Astrocyte (in vitro differentiated cells and primary cell): ENCODE data around the gene ATP2B3. TPM values are rescaled to one million over a fixed set of nuclear protein-coding genes. Genes with fewer than 3 reads are reported as not detected.

ENCODE experiments used
- DNase-seq: peaks from one replicate; pipeline ENCODE4 v3.0.0-alpha.2; 2010; ENCODE audit warnings: low read depth
- FAIRE-seq: peaks from 2 replicates; lab custom pipeline; 2011; peaks lifted over from hg19 to GRCh38; lab: Jason Lieb, UNC
- H2AFZ ChIP-seq: 2 replicates; pipeline ENCODE4 v1.6.0; 2012; ENCODE audit warnings: low read depth, low read length, inconsistent platforms
- H3K27ac ChIP-seq: 2 replicates; pipeline ENCODE4 v1.5.1; 2011; ENCODE audit warnings: low read depth, low read length, inconsistent platforms
- H3K27me3 ChIP-seq: 2 replicates; pipeline ENCODE4 v1.6.0; 2011; ENCODE audit warnings: low read length, inconsistent platforms; ENCODE audit not compliant: insufficient read depth
- H3K36me3 ChIP-seq: 2 replicates; pipeline ENCODE4 v1.5.1; 2011; ENCODE audit warnings: low read length, inconsistent platforms; ENCODE audit not compliant: insufficient read depth
- H3K4me1 ChIP-seq: 2 replicates; pipeline ENCODE4 v1.5.1; 2011; ENCODE audit warnings: low read length, inconsistent platforms; ENCODE audit not compliant: insufficient read depth
- H3K4me2 ChIP-seq: 2 replicates; pipeline ENCODE4 v1.6.0; 2012; ENCODE audit warnings: low read length, inconsistent platforms
- H3K4me3 ChIP-seq: 2 replicates; pipeline ENCODE4 v1.5.1; 2011; ENCODE audit warnings: low read depth, mild to moderate bottlenecking, low read length, inconsistent platforms; ENCODE audit not compliant: insufficient read depth
- H3K79me2 ChIP-seq: 2 replicates; pipeline ENCODE4 v1.6.0; 2012; ENCODE audit warnings: mild to moderate bottlenecking, low read length, inconsistent platforms; ENCODE audit not compliant: insufficient read depth
- H3K9ac ChIP-seq: 2 replicates; pipeline ENCODE4 v1.6.0; 2012; ENCODE audit warnings: mild to moderate bottlenecking, low read length, inconsistent platforms
- H3K9me3 ChIP-seq: 2 replicates; pipeline ENCODE4 v1.5.1; 2012; ENCODE audit warnings: low read depth, mild to moderate bottlenecking, low read length, inconsistent platforms; ENCODE audit not compliant: insufficient read depth
- H4K20me1 ChIP-seq: 2 replicates; pipeline ENCODE4 v1.6.0; 2012; ENCODE audit warnings: low read length, inconsistent platforms; ENCODE audit not compliant: insufficient read depth
- H3K27ac Mint-ChIP-seq: one replicate; pipeline ENCODE4 v1.8.0; 2021; ENCODE audit warnings: mild to moderate bottlenecking, mixed read lengths; ENCODE audit not compliant: unreplicated experiment
- H3K27me3 Mint-ChIP-seq: one replicate; pipeline ENCODE4 v1.8.0; 2021; ENCODE audit warnings: low read depth, mixed read lengths; ENCODE audit not compliant: unreplicated experiment
- H3K36me3 Mint-ChIP-seq: one replicate; pipeline ENCODE4 v1.8.0; 2021; ENCODE audit warnings: low read depth, mixed read lengths; ENCODE audit not compliant: unreplicated experiment
- H3K4me1 Mint-ChIP-seq: one replicate; pipeline ENCODE4 v1.8.0; 2021; ENCODE audit warnings: low read depth, mixed read lengths; ENCODE audit not compliant: unreplicated experiment
- H3K4me3 Mint-ChIP-seq: one replicate; pipeline ENCODE4 v1.8.0; 2021; ENCODE audit warnings: mild to moderate bottlenecking, moderate library complexity, mixed read lengths; ENCODE audit not compliant: unreplicated experiment
- H3K9me3 Mint-ChIP-seq: one replicate; pipeline ENCODE4 v1.8.0; 2021; ENCODE audit warnings: mild to moderate bottlenecking, mixed read lengths; ENCODE audit not compliant: unreplicated experiment
- CTCF ChIP-seq: IDR thresholded peaks from 2 replicates; pipeline ENCODE4 v1.5.1; 2011; ENCODE audit warnings: low read depth, mild to moderate bottlenecking, inconsistent platforms, low read length, moderate library complexity; ENCODE audit not compliant: insufficient read depth
- EZH2 ChIP-seq: IDR thresholded peaks from 2 replicates; pipeline ENCODE4 v1.6.1; 2012; ENCODE audit warnings: mild to moderate bottlenecking, low read length, inconsistent platforms; ENCODE audit not compliant: insufficient read depth
- total RNA-seq: library from RNA; stranded (reverse); gene quantifications from 2 replicates; pipeline ENCODE4 v1.2.1, GENCODE V29; 2021

Gene ATP2B3
- total RNA-seq, 1 donor from 2014 or later: 0.52 TPM

DNA sequence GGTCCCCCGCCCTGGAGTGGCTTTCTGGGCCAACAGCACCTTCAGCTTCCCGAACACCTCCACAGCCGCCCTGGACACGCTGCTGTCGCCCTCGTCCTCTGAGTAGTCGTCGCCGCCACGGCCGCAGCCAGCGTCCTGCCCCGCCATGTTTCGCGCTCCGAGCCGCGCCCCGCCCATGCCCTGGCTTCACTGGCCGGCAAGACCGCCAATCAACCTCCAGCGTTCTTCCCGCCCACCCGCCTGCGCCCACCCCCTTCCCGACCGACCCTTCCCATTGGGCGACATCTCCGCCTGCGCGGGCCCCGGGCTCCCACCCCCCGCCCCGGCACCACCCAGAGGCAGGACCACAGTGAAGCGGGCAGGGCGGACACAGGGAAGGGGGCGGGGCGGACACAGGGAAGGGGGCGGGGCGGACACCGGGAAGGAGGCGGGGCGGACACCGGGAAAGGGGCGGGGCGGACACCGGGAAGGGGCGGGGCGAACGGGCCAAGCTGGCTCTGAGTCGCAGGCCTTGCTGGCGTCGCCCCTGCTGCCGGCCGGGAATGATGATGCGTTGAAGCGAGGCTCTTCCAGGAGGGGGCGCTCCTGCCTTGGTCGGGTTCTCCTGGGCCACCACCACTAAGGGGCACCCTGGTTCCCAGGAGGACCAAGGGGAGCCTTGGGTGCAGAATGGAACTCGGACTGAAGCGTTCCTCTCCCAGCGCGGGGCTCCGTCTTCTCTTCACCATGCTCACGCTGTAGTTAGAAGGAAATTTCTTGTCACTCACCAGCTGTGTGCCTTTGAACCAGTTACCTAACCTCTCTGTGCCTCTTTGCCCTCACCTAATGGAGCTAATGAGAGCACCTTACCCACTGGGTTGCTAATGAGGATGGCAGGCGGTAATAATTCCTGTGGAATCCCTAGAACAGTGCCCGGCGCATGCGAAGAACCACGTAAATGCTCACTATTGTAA lies 46.8 kb upstream of the ATP2B3 start, which contains the start of gene HAUS7:
Gene HAUS7, minus strand, starts transcription at position 166 of the 953 bp plus-strand sequence. Its CDS starts 19 bp downstream, at position 147.
- DNase-seq (peak; percentile 68), FAIRE-seq (peak; percentile 26)
- no peak within 1 kb of the TSS for H3K27ac ChIP-seq
- H3K36me3 ChIP-seq: no peaks in the 10 kb centered on the region
- Mint-ChIP-seq H3K36me3 (no peaks in the 10 kb centered on the region), H3K27ac (no peak within 1 kb of the TSS), H3K9me3 (no peaks in the 10 kb centered on the region), H3K27me3 (no peaks in the 10 kb centered on the region), H3K4me3 (peak within 1 kb of the TSS; percentile 83), H3K4me1 (peaks cover 6% of the 10 kb centered on the region)
- H3K27me3 ChIP-seq: no peaks in the 10 kb centered on the region
- H3K4me2 ChIP-seq: peak within 1 kb of the TSS; percentile 93
- peaks cover 10% of the 10 kb centered on the region for H3K79me2 ChIP-seq
- no peaks in the 10 kb centered on the region for H3K9me3 ChIP-seq
- no peak for TF ChIP-seq EZH2
- TF ChIP-seq CTCF: peak; percentile 22
- peak within 1 kb of the TSS; percentile 67 for H3K9ac ChIP-seq
- no peaks in the 10 kb centered on the region for H4K20me1 ChIP-seq
- peak within 1 kb of the TSS; percentile 32 for H2AFZ ChIP-seq
- peak within 1 kb of the TSS; percentile 75 for H3K4me3 ChIP-seq
- peaks cover 14% of the 10 kb centered on the region for H3K4me1 ChIP-seq

- no peak overlapping the region for H3K4me3 Mint-ChIP-seq
Observed at GRCh38 chrX:153471663-153472280, 45.7 kb upstream of the ATP2B3 start.

More at GRCh38 chrX:153471663-153472280, 45.7 kb upstream of the ATP2B3 start:
- no peak overlapping the region for H2AFZ ChIP-seq
- no peaks in the 10 kb centered on the region for H3K27me3 ChIP-seq
- H4K20me1 ChIP-seq: no peaks in the 10 kb centered on the region
- no peaks in the 10 kb centered on the region for H3K36me3 ChIP-seq
- Mint-ChIP-seq H3K36me3 (peaks cover 3% of the 10 kb centered on the region), H3K27ac (peak overlapping the region; percentile 58), H3K27me3 (no peaks in the 10 kb centered on the region), H3K4me1 (peaks cover 6% of the 10 kb centered on the region), H3K9me3 (no peaks in the 10 kb centered on the region)
- H3K4me1 ChIP-seq: peaks cover 23% of the 10 kb centered on the region
- FAIRE-seq (no peak), DNase-seq (peak; percentile 59)
- peaks cover 10% of the 10 kb centered on the region for H3K79me2 ChIP-seq
- H3K4me3 ChIP-seq: no peak overlapping the region
- TF ChIP-seq CTCF (no peak), EZH2 (no peak)
- no peak overlapping the region for H3K9ac ChIP-seq
- no peaks in the 10 kb centered on the region for H3K9me3 ChIP-seq
- peak overlapping the region; percentile 19 for H3K27ac ChIP-seq
- H3K4me2 ChIP-seq: no peak overlapping the region
